NCI-H748 treated with DMSO at 0.1 percent for 48 hours (cell line): ENCODE results near the gene TAP2.

Experiments used
- DNase-seq: peaks from one replicate; lab custom pipeline; 2025; lab: John Stamatoyannopoulos, UW

The TAP2 gene

DNA sequence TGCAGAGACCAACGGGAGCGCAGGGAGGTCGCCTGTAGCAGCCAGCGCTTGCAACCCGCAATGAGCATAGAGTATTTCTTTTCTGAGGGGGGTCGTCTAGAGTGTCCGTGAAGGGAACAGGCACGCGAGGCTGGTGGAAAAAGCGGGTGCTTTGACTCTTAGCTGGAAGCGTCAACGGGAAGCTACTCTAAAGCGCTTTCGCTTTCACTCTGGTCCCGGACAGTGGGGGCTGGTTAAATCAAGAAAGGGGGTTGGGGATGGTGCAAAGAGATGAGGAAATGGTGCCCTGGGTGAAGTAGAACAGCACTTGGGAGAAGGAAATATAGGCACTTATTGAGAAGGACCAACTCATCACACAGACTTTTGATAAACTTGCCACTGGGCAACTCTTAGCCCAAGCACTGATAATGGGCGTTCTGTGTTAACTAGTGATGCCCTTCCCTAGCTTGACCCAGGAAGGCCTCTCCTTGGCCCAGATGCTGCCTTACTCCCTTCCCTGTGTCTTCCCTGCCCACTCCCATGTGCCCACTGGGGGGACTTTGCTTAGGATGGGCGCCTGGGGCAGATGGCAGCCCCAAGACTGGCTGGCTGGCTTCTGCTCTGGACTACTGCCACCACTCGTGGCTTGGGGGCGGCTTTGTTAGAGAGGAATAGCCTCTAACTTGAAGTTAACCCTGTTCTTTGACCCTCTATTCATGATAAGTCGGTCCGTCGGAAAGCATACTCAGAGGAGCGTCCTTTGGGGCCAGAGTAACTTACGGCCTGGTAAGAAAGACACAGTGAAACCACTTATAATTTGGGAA, 16.0 kb upstream of the TAP2 start:
- no peak for DNase-seq

DNA sequence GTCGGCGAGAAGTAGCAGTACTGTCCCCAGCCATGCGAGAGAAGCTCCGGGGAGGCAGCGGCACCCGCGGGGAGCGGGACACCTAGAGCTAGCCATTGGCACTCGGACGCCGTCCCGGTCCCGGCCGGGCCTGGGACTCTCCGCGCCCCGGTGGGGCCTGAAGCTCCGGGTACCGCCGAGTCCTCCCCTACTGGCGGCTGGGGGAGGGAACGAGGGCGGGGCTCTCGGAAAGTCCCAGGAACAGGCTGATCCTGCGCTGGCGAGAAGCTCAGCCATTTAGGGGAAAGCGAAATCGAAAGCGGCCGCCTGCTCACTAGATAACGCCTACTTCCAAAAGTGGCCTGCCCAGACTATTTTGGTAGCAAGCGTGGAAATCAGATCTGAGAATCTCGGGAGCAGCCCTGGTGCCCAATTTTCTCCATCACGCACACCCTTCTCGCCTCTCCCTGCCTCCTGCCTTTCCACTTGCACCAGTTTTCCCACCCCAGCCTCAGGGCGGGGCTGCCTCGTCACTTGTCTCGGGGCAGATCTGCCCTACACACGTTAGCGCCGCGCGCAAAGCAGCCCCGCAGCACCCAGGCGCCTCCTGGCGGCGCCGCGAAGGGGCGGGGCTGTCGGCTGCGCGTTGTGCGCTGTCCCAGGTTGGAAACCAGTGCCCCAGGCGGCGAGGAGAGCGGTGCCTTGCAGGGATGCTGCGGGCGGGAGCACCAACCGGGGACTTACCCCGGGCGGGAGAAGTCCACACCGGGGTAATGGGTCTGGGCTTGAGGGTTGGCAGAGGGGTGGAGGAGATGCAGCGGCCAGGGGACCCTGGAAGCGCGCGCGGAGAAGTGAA, 15.2 kb upstream of the TAP2 start, which contains the start of the genes PSMB9 and TAP1:
Gene PSMB9, plus strand, starts transcription at position 652 of the 835 bp plus-strand sequence. Its CDS starts 38 bp downstream, at position 690.
Gene TAP1, minus strand, starts transcription at position 164 of the 835 bp plus-strand sequence. Its CDS starts 68 bp downstream, at position 96.
- DNase-seq, result peak; percentile 73

DNA sequence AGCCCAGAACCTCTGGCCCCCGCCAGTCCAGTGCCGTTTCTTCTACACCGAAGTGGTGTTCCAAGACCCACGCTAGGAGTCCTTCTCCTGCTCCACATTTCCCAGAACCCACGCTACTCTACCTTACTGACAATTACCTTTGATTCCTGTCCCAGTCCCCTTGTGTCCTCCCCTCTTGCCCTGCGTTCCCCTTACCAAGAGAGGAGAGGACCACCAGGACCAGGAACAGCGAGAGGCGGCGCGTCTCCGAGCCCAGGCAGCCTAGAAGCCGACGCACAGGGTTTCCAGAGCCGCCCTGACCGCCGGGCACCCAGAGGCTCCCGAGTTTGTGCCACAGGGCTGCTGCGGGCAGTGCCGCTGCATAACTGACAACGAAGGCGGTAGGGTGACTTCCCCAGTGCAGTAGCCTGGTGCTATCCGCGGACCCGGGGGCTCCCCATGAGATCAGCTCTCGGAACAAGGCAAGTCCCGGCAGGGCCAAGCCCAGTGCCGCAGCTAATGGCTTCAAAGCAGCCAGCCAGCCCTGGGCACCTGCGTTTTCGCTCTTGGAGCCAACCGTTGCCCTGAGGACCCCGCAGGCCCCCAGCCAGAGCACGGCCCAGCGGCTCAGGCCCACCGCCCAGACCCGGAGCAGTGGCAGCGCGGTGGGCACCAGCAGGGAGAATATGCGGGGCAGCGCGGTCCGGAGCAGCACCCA, 14.5 kb upstream of the TAP2 start:
- peak; percentile 49 for DNase-seq

DNA sequence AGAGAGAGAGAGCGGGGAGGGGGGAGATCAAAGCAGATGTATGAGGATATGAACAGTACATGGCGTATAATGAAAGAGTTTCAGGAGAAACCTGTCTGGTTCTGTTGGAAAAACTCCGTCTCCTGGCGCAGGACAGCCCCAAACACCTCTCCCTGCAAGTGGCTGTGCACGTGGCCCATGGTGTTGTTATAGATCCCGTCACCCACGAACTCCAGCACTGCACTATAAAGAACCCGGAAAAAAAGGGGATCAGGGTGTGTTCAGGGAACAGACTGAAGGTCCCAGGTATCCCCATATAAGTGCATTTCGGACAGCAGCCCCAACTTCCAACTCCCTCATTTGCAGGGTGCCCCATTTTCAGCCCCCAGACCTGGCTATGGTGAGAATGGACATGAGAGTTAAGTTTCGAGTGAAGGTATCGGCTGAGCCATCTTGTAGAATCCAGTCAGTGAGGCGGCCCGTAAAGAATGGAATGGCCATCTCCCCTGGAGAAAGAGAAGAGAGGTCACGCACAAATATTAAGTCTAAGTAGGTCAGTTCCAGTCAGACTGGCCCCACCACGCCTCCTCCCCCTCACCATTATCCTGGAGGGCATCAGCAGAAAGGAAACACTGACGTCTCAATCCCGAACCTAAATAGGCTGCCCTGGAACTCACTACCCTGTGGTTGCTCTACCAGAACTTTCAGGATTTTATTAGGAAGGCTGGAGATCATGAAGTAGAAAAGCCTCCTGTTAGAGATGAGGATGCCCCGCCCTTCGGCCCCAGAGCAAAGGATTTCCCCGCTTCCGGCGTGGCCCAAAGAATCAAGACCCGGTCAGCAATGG, 13.7 kb upstream of the TAP2 start:
- no peak for DNase-seq

DNA sequence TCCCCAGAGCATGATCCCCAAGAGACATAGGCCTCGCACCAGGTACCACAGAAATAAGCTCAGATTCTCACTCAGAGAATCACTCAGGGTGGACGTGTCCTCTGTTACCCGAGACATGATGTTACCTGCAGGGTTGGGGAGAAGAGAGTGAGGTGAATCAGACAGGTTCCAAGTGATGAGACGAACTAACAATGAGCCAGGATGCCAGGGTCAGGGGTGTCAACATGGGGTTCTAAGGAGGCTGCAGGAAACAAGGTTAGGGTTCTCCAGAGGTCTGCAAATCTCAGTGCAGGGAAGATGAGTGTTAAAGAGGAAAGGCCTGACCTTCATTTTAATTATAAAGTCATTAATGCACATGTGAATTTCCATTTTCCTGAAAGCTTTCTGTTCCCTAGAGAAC, 12.5 kb upstream of the TAP2 start:
- no peak for DNase-seq

DNA sequence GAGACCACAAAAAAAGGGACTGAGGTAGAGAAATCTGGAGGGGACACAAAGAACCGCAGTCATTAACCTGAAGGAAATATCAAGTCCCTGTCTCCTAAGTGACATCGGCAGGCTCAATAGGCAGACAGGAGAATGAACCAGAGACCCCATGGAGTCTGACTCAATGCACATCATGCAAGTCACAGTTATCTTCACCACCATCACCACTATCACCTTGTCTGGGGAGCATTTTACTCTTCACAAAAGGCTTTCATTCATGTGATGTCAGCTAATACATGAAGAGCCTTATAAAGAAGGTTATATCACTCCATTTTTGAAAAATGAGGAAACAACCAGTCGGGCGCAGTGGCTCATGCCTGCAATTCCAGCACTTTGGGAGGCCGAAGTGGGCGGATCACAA, 10.6 kb upstream of the TAP2 start:
- no peak for DNase-seq

DNA sequence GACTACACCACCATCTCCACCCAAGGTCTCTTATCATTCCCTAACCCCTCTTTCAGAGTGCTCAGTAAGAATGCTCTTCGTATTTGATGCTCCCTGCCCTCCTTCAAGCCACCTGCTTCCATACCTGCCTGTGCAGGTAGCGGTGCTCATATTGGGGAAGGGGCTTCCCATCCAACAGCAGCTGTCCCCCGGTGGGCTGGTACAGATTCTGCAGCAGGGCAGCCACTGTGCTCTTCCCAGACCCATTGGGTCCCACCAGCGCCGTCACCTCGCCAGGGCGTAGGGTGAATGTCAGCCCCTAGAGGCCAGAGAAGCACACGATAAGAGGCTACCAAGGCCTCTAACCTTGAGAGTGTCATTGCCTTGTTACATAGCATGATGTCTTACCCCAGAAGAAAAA, 9.3 kb upstream of the TAP2 start:
- no peak for DNase-seq

DNA sequence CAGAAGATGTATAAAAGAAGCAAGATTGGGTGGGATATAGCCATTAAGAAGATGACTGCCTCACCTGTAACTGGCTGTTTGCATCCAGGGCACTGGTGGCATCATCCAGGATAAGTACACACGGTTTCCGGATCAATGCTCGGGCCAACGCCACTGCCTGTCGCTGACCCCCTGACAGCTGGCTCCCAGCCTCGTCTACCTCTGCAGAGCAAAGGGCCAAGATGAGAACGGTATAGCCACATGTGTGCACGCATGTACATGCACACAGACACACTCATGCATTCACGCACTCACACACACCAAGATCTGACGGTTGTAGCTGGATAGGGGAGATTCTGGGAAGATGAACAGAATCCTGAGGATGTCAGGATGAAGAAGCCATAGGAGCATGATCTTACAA, 8.5 kb upstream of the TAP2 start:
- no peak for DNase-seq

DNA sequence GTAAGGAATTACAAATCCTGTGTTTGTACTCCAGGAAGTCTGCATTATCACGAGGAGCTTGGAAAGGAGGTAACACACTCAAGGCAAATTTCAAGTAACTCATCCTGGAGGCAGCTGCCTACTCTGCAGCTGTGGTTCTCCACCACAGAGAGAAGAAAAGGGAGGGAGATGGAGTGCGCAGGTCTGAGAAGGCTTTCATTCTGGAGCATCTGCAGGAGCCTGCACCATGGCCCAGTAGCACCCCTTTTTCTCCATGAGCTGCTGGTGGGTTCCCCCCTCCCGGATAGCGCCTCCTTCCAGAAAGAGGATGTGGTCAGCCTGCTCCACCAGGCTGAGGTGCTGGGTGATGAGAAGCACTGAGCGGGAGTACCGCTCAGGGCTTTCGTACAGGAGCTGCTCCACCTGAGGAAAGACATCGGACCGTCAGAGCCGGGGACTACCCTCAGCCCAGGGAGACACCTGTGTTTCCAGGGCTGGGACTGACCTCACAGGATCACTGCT, 6.9 kb upstream of the TAP2 start:
- no peak for DNase-seq

DNA sequence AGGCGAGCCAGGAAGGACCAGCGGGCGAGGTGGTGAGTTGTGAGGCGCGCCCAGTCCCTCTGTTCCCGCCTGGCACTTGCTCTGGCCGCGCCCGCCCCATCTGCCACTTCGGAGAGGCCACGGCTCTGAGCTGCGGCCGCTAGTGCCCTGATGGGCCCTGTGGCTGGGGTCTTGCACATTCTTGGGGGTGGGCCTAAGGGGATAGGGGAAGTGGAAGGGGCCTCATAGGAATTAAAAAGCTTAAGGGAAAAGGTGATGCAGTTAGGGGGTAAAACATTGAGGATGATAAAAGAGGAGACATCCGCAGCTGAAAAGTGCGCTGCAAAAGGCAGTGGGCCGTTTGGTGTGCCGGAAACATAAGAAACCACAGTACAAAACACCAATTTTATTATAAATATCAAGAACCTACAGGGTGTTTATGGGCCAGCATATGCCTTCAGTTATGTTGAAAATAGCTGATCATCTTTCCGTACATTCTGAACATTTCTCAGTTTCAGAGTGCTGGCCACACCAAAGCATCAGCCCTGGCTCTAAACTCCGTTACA, 6.4 kb upstream of the TAP2 start:
- no peak for DNase-seq

DNA sequence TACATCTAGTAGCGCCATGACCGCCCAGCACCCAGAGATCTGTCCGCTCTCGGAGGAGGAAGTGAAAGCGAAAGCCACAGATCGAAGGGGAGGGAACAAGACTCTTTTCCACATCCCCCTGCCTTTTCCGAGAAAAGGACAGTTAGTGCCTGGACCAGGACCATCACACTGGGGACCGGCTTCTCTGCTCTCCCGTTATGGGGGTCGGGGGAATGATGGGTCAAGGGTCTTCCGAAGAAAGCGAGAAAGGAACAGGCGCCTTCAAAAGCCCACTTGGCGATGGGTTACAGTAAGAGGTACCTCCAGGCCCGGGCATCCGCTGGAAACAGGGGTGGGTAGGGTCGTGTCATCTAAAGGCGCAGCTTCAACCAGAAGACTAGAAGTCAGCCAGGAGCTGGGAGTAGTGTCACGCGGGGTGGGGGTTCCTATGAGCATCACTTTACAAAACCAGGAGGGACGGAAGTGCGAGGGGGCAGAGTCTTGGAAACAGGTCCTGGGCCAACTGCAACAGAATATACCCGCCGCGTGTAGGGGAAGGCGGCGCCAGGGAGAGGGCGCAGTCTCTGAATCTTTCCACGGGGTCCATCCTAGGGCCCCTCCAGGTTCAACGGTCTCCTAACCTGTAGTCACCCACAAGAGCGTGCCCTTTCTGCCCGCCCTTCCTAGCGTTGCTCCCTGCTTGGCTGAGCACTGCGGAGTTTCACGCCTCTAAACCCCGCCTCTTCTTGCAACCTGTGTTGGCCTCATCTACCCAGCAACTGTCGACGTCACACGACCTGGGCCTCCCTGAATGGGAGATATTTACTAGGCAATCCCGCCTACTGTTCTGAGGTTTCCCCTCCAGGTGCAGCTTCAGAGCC, 5.7 kb upstream of the TAP2 start, which contains the start of gene PSMB8:
Gene PSMB8, minus strand, starts transcription at position 69 of the 860 bp plus-strand sequence. Its CDS starts 51 bp downstream, at position 18.
- DNase-seq, result peak; percentile 97

DNA sequence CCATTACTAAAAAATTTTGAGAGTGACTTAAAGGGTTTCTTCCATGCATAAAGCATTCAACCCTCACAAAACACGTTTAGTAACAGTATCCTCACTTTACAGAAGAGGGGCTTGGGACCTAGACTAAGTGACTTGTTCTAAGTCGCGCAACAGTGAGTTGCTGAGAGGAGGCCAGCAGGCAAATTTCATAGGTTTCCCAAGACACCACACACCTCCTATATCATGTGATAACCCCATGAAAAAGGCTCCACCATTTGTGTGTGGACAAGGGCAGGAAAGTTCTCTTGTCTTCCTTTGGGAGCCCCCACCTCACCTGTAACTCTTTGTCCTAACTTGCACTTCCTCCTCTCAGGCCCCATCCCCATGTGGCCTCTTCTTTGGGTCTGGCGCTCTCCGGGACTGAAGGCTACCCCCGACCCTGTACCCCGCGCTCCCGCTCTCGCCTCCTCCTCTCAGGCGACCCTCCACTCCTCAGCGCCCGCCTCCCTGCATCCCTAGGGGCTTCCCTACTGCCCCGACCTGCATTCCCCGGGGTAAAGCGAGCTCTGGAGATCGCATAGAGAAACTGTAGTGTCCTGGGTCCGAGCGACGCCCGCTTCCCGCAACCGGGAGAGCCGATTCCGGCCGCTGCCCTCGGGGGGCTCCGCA, 4.9 kb upstream of the TAP2 start:
- no peak for DNase-seq

DNA sequence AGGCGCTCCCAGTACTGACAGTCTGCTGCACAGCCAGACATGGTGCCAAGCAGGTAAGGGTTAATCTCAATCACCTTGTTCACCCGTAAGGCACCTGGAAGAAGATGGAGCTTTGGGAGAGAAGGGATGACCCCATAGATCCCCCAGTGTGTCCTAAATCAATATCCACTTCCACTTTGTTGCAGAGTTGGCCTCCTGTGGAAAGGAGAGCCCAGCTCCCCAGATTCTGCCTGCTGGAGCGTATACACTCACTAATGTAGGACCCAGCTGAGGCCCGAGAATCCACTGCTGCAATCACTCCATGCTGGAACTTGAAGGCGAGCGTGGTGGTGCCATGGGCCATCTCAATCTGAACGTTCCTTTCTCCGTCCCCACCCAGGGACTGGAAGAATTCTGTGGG, 4.2 kb upstream of the TAP2 start:
- no peak for DNase-seq

DNA sequence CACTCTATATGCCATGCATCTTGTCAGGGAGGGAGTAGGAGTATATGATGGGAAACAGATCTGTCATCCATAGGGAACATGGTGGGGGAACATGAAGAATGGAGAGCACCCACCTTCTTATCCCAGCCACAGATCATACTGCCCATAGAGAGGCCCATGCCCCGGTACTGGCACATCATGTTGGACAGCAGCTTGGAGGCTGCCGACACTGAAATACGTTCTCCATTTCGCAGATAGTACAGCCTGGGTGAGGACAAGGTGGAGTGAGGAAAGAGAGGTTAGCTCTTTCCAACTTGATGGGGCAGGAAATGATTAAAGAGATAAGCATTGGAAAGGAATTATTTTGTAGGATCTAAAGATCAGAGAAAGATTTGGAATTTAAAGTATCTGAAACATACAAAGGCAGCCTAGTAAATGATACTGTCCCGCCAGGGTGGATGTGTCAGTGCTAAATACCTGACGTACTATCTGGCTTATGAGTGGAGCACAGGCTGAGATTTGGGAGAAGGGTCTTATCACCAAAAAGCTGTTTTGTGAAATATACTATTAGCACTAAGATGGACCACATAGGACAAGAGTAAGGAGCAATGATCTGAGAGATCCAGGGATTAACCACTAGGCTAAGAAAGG, 3.6 kb upstream of the TAP2 start:
- DNase-seq, result no peak

DNA sequence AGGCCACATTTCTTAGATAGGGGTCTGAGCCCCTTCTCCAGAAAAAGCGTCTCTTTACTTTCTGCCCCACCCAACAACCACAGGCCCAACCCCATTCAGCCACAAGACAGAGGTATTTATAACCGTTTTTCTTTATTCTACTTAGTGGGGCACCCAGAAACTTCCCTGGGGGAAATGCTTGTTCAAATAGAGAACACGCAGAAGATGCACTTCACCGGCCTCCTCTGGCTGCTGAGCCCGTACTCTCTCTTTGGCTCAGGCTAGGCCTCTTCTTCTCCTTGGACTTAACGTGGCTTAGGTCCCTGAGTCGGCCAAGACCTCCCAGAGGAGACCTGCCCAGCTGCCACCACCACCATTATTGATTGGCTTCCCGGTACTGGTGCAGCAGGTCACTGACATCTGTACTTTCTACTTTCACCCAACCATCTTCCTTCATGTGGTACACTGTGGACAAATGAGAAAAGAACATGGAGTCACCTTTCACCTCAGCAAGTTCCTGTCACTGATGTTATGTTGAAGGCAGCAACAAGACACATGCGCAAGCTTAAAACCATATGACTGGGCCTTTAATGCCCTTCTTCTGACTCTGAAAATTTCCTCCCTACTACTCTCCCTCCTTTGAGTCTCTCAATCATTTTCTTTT, 2.2 kb upstream of the TAP2 start:
- no peak for DNase-seq

DNA sequence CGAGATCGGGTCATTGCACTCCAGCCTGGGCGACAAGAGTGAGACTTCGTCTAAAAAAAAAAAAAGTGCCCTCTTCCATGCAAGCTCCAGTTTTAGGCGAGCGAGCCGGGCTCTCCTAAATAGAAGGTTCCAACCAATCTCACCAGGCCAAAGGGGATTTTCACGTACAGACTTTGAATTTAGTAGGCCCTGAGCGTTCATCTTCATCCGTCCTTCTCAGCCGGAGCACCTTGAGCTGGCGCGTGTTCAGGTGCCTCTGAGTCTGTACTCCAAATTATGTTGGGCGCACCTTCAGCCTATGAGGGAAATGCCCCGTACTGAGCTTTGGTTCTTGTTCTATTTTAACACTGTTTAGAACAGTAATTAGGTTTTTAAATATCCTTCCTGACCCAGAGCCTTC, 817 bp upstream of the TAP2 start:
- no peak for DNase-seq

DNA sequence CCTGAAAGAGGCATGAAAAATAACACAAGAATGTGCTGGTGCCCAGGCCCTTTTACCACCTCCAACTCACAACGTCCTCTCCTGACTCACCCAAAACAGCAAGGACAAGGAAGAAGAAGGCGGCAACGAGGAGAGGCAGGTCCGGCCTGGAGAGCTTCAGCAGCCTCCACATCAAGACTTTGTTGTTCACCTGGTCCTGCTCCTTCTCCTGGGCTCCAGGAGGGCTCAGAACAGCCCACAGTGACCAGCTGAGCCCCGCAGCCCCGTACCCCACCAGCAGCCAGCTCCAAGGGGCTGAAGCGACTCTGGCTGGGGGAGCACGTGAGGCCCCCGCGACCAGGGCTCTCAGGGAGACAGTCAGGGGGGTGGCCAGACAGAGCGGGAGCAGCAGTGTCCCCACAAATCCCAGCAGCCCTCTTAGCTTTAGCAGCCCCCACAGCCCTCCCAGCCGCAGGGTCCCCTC, 857 bp downstream of the TAP2 start:
- DNase-seq, result no peak

DNA sequence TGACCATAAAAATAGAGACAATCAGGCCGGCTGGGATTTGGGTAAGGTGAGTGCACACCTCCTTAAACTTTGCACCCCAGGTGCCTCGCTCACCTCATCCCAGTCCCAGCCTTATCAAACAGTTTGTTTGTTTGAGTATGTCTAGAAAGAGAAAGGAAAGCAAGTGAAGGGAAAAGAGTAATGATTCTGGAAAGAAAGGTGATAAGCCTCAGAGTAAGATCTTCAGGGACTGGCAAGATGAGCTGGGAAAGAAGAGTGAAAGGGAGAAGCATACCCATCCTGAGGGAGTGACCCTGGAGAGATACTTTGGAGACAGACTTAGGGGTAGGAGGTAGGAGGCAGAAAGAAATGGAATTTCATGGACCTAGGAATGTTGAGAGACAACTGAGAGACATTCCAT, 1.7 kb downstream of the TAP2 start:
- no peak for DNase-seq
